ENCODE results near the gene MAP10.

The MAP10 gene

DNA sequence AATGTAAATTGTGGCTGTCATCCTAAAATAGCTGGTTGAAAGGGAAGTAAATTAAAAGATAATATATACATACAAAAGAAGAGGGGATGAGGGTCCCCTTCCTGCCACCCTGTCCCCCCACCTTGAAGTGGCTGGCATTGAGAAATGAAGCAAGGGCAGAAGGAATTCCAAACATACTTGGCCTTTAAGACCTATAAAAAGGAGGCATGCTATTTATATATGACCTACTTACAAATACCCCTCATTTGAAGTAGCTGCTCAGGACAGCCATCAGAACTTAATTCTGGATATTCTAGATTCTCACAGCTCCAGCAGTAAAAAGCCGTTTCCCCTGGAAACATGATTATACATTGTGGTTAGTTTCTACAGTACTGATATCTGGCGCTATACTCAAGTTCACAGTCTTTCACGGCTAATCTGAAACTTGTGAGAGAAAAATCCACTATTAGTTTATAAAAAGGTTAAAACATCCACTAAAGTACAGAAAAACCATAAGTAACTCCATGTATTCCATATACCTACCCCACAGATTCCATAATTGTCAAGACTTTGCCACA lies 9.6 kb upstream of the MAP10 start:
- DNase-seq (ENCODE audit: low read depth): no peak

DNA sequence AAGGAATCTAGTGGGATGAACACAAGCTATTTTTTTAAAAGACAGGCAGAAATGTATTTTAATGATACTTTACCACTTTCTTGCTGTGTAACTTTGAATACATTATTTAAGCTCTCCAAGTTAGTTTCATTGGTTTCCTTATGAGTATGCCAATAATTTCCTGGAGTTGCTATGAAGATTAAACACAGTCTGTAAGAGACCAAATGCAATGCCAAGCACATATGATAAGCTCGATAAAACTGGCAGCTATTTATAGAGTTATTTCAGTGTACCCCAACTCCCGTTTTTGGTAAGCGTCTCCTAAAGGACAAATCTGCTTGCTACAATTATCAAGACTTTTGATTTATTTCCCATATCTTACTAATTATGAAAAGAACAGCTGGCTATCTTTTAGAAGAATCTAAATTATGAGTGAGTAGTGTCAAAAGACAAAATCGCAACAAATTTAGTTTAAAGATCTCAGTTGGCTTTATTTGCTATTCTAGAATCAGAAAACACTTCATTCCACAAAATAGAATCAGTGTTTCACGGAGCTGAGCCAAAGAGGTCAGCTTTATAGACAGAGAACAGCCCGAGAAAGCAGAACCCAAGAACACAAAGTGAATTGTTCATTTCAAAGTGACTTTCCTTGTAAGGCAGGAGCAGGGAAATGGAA lies 7.2 kb upstream of the MAP10 start:
- no peak for DNase-seq (ENCODE audit: low read depth)

DNA sequence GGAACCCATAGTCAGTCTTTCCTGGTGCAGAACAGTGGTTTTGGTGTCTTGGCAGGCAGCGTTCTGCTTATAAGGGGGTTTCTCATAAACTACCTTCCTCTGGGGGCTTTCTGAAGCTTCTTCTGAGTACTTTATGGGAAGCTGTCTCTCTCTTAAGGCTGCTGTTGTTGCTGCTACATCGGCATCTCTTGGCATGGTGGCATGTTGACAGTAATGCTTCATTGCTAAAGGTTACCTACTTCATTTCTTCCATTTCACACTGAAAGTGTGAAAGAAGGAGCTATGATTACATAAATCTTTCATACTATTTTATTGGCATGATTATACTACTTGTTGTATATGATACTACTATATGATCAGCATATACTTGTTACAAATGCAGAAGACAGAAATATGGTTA lies 6.3 kb upstream of the MAP10 start:
- no peak for DNase-seq (ENCODE audit: low read depth)

DNA sequence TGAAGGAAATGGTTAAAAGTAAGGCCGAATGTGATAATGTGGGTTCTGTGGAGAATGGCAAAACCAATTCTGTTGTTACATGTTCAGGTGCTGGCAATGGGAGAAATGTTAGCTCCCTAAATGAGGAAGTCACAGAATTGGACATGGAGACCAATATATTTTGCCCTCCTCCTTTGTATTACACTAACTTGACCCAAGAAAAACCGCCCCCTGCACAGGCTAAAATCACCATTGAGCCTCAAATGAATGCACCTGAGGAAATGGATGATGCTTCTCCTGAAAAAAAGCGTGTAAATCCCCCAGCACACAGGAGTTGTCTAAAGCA lies 932 bp downstream of the MAP10 start:
- no peak for DNase-seq (ENCODE audit: low read depth)

DNA sequence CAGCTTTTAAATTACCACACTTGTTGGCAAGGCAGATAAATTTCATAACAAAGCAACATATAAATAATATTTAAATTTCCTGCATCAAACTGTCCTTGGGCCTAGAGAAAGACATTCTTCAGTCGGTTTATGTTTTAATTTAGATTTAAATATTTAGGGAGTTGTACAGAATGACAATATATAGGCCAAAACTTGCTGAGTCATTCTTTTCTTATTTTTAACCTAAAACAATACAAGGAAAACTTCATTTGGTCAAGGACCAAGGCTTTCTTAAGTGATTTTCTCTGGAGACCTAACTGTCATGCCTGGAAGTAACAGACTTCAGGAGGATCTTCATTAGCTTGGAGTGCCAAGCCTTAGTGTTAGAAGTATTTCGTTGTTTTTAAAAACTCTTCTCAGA lies 5.6 kb downstream of the MAP10 start:
- no peak for DNase-seq (ENCODE audit: low read depth)

DNA sequence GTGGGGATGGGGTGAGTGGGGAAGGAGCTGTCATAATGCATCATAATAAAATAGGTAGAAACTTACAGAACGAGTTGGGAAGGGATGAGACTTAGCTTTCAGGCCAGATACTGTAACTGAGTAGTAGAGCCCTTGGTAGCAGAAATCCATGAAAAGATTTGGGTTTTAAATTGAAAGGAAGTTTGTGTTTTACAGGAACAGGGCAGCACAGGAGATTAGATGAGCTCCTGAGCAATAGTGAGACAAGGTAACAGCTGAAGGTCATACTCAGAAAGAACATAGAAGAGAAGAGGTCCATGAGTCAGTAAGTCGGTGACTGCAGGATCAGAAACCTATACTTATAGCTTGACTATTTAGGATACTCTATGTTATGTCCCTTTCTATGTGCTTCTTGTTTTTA lies 7.3 kb downstream of the MAP10 start:
- no peak for DNase-seq (ENCODE audit: low read depth)

DNA sequence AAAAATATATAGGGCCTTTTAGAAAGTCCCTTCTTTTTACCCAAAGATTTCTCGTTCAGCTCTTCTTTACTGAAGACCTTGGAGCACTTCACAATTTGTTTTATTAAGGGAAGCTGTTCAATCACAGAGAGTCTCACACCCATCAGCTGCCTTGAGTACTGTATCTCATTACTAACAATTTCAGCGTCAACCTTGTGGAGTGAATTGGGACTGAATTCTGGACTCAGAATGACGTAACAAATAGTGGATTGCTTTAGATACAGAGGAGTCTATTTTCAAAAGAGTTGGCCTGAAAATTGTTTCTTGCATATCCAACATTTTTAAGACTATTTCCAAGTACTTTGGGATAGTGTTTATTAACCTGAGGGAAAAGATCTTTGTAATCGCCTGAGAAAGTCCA lies 7.9 kb downstream of the MAP10 start:
- DNase-seq (ENCODE audit: low read depth): no peak

DNA sequence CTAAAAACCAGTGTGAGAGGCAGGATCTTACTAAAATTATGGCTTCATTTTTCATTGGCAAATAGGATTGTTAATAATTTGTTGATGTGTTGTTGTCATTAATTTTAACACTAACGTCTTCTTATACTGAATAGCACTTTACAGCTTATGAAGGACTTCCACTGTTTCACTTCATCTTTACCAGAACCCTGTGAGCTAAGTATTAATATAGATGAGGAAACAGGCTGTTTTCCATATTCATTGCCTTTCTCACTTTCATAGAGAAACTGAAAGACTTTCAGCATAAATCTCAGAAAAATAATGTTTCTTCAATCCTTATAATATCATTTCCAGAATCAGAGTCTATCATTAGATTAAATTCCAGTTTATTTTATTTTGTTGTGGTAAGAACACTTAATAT lies 8.5 kb downstream of the MAP10 start:
- DNase-seq (ENCODE audit: low read depth): no peak

DNA sequence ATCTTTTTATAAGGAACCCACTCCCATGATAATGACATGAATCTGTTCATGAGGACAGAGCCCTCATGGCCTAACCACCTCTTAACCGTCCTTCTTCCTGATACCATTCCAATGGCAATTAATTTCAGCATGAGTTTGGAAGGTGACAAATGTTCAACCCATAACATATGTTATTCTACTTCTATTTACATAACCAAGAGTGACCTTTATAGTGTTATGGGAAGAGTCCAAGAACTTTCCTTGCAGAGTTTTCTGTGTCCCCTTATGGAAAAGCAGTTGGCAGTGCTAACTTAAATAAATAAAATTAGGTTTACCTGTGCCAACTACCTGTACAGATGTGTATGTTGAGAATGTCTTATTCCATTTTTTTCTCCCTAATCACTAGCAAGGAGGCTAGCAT lies 11.1 kb downstream of the MAP10 start:
- DNase-seq (ENCODE audit: low read depth): no peak

DNA sequence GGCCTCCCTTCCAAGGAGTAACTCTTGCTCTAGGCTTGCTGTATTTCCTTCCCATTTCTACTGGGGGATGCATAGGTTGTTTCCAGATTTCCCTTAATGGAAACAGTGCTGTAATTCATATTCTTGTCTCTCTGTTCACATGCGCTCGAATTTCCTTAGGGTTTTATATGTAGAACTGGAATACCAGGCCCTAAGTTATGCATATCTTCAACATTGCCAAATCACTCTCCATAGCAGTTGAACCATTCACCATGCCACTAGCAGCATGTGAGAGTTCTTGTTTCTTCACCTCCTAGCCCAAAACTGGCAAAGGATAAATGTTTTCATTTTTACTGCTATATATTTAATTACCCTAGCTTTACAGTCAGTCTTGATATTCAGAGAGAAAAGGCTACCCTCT lies 12.8 kb downstream of the MAP10 start:
- no peak for DNase-seq (ENCODE audit: low read depth)

DNA sequence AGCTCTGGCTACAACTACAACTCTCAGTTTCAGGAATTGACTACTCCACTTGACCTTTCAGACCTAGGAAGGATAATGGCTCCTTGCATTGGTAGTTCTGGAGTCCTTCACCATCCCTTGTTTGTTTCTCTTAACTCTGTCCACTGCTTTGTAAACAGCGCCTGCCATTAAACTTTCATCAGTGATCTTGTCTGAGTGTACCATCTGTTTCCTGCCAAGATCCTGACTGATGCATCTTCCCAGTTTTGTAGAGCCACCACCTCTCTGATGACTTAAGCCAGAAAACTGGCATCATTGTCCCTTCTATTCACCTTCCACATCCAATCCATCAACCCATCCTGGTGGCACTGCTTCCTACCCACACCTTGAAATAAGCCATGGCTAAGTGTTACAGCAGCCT lies 15.2 kb downstream of the MAP10 start:
- DNase-seq (ENCODE audit: low read depth): no peak

DNA sequence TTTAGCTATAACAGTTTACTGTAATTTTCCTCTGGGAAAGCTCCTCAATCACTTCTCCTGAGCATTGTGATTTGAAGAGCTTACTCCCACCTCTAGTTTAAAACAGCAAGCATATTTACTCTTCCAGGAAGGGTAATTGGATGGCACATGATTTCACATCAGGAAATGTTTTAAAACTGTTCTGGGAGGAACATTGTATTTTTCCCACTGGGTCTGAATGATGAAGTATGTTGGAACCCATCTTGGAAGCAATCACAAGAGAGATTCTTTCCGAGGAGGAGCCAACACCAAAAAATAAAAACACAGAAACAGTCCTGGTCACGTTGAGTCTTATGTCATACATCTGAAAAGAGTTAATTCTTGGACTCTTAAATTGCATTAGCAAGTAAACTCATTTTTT lies 17.3 kb downstream of the MAP10 start:
- DNase-seq (ENCODE audit: low read depth): no peak

DNA sequence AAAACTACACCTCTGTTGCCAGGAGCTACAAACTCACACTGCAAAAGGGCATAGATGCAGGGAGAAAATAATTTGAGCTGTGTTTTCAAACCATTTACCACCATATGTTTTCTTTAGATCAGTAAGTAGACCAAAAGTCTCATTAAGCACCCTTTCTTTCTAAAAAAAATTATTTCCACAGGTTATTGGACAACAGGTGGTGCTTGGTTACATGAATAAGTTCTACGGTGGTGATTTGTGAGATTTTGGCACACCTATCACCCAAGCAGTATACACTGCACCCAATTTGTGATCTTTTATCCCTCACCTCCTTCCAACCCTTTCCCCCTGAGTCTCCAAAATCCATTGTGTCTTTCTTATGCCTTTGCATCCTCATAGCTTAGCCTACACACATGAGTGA lies 21.1 kb downstream of the MAP10 start:
- DNase-seq (ENCODE audit: low read depth): no peak

DNA sequence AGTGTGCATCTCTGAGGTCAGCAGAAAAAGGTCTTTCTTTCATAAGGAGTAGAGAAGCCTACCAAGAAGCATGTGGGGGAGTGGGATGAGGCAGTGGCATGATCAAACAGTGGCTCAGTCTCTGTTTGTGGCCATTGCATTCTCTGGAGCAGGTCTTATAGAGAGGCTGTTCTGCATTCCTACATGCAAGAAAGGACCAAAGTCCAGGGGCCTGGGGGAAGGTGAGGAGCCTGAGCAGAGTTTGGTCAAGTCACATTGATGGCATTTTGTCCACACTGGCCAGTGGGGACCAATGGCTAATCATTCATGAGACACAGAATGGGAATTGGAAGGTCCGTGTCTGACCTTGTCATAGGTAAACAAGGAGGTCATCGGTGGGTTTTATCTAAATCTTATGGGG lies 25.4 kb downstream of the MAP10 start:
- no peak for DNase-seq (ENCODE audit: low read depth)

DNA sequence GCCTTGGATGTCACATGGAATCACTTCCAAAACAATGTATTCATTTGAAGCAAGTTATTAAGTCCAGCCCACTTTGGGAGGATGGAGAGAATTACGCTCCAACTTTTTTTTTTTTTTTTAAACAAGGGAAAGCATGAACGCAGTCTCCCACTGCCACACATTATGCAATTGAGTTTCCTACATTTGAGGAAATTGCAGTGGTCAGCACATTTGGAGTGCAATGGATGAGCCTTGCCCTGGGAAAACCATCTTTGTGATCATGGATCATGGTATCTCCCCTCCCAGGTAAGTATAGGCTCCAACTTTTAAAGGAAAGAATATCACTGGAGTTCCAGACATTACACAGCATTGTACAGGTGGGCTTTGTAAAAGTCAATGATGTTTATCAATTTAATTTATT lies 26.7 kb downstream of the MAP10 start:
- DNase-seq (ENCODE audit: low read depth): no peak

DNA sequence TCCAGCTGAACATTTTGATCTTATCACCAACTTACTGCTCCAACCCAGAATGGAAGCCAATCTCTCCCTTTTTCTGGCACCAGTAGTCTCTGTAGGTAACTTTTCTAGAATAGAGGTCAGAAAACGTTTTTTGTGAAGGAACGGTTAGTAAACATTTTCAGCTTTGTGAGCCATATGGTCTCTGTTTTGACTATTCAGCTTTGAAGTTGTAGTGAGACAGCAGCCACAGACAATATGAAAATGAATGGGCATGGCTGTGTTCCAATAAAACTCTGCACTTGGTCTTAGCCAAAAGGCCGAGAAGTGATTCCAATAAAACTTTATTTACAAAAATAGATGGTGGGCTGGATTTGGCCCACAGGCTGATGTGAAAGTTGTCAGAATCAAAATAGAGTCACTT lies 28.9 kb downstream of the MAP10 start:
- DNase-seq (ENCODE audit: low read depth): no peak

DNA sequence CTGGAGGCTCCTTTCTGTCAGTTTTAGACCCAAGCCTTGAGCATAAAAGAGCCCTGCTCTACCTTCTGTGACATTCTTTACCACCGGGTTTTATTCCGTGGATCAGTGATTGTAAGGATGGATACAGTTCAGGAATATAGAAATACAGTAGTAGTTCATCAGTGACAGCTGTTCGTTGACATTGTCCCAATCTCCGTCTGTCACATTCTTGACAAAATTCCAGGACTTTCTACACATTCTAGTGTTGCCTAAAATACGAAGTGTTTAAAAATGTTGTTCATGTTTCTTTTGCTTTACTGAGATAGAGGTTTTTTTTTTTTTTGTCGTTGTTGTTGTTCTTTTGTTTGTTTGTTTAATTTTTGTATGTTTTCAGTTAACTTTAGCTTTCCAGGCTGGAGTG lies 29.9 kb downstream of the MAP10 start:
- DNase-seq (ENCODE audit: low read depth): no peak

DNA sequence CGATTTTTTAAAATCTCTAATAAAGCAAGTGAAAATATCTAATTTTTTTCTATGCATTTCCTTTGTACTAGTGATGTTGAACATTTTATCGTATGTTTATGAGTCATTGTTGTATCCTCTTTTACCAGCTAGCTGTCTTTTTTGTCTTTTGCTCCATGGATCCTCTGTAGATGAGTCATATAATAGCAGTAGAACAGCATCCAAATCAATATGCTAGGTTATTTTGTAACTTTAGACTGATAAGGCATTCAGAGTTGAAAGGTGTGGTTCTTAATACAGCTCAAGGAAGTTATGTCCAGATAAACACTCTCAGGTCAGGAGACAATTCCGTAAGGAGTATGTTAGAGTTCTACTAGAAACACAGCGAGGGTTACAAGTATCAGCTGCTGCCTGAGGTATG lies 31.9 kb downstream of the MAP10 start:
- DNase-seq (ENCODE audit: low read depth): no peak

DNA sequence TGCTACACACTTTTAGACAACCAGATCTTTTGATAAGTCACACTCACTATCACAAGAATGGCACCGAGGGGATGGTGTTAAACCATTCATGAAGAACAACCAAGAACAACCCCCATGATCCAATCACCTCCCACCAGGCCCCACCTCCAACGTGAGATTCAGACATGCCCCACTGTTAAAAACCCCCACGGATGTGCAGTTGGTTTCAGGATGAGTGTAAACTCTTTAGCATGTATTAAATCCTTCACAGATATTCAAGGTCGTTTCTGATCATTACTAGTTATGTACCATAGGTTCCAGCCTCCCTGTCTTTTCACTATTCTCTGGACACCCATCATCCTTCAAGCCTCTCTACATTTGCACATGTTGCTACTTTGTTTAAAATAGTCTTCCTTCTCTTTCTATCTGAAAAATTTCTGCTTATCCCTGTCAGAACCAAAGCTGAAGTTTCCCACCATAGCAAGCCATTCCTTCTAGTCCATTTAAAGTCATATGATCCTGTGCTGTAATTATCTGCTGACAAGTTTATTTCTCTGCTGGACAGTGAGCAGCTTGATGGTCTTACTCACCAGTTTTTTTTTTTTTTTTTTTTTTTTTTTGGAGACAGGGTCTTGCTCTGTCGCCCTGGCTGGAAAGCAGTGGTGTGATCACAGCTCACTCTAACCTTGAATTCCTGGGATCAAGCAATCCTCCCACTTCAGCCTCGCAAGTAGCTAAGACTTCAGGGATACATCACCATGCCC lies 36.8 kb downstream of the MAP10 start:
- DNase-seq (ENCODE audit: low read depth): no peak

DNA sequence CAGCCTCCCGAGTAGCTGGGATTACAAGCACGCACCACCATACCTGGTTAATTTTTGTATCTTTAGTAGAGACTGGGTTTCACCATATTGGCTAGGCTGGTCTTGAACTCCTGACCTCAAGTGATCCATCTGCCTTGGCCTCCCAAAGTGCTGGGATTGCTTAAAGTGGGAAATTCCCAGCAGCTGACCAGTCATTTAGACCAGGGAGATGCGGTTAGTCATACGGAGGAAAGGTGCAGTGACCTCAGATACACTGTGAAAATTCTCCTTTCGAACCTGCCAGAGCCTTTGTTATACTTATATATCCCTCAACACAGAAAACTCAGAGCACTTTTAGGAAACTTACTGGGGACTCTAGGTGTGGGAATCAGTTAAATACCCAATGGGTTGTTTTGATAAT lies 39.6 kb downstream of the MAP10 start:
- DNase-seq (ENCODE audit: low read depth): no peak

DNA sequence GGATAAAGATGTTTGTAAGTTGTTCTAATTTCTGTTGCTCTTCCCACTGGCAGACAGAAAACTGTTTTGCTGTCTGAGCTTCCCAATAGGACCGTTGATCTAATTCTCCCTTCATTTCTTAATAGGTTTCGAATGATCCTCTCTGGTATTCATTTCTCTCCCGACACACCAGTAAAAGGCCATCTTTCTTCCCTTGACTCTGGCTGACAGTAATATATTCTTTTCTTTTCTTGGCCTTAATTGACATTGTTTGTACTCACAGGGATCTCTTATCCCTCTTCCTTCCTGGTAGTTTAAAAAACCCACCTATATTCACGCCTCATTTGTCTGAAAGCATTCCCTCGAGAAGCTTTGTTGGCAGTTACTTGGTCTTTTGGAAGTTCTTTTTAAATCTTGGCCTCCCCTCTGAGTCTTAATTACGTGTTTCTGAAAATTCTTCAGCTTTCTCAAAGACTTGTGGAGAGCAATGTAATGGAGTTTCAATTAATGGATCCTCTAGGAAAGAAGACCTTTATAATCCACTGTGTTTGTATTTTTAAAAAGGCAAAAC lies 40.3 kb downstream of the MAP10 start:
- DNase-seq (ENCODE audit: low read depth): no peak

DNA sequence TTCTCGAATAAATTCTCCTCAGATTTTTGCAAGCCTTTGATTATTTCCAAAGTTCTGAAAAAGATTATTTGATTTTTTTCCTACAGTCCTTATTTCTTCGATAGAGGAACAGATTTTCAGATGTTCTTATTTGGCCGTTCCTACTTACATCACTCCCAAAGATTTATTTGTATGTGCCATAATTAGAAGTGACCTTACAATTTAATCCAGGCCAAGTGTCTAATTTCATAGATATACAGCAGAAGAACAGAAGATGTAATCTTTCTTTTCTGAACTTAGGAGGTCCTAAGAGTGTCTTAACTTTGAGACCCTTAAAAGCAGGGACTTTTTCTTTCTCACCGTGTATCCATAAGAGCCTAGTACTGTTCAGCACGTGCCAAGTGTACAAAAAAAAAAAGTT lies 46.3 kb downstream of the MAP10 start:
- DNase-seq (ENCODE audit: low read depth): no peak

DNA sequence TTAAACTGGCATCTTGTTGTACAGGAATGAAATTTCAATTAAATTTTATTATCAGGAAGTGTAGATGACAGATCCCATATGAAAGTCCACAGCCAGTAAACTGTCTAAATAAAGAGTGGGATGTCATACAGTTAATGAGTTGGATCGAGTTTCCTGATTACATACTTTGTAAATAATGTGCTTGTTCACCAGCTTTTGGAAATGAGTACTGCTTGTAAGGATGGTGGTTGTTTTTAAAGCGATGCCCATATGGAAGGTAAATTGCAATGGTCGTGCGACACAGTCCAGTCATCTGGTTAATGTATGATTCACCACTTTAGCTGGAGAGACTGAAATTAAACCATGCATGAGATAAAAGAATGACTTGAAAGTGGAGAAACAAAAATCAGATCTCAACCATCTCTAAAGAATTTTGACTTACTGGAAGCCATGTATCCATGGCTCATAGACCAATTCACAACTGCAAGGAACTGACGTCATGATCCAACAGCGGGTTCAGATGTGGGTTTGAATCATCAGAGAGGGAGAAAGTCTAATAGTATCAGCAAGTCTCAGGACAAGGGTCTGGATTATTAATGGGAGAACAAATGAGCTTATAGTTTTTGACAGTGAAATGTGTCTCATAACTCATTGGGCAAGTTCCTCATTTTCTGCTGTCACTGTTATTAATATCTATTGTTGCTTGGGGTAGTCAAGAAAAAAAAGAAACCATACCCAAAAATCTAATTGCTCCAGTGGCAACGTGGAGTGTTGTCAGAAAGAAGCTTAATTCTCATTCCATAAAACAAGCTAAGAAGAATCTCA lies 49.0 kb downstream of the MAP10 start:
- DNase-seq (ENCODE audit: low read depth): no peak

Data from activated T-helper 1 cell treated with Interleukin-2 at 50 U/mL for 16 hours (primary cell).